Lower leg skin (tissue), 3 donors: Measurements from ENCODE around the gene TAAR2.

Experiments
- POLR2A ChIP-seq, 2 donors: fragments of 450-650 bp; IDR thresholded peaks; one replicate each; pipeline ENCODE4 v1.6.1; 2016 to 2017; ENCODE audit warnings: antibody characterized with exemption in 2 of 2, mild to moderate bottlenecking in 1 of 2, moderate library complexity in 1 of 2
- TF ChIP-seq, protein P1 (sequence below), 3 donors: fragments of 450-650 bp; IDR thresholded peaks; one replicate each; pipeline ENCODE4 v1.5.1; 2016; ENCODE audit warnings: antibody characterized with exemption in 3 of 3, mild to moderate bottlenecking in 3 of 3, moderate library complexity in 2 of 3

DNA sequence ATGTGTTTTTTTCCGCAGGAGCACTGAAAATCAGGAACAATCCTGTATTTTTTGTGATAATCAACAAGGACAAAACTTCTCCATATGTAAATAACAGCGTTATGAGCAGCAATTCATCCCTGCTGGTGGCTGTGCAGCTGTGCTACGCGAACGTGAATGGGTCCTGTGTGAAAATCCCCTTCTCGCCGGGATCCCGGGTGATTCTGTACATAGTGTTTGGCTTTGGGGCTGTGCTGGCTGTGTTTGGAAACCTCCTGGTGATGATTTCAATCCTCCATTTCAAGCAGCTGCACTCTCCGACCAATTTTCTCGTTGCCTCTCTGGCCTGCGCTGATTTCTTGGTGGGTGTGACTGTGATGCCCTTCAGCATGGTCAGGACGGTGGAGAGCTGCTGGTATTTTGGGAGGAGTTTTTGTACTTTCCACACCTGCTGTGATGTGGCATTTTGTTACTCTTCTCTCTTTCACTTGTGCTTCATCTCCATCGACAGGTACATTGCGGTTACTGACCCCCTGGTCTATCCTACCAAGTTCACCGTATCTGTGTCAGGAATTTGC, 53.8 kb downstream of the TAAR2 start, which contains the start of gene TAAR6:
- TF ChIP-seq, protein P1, sequence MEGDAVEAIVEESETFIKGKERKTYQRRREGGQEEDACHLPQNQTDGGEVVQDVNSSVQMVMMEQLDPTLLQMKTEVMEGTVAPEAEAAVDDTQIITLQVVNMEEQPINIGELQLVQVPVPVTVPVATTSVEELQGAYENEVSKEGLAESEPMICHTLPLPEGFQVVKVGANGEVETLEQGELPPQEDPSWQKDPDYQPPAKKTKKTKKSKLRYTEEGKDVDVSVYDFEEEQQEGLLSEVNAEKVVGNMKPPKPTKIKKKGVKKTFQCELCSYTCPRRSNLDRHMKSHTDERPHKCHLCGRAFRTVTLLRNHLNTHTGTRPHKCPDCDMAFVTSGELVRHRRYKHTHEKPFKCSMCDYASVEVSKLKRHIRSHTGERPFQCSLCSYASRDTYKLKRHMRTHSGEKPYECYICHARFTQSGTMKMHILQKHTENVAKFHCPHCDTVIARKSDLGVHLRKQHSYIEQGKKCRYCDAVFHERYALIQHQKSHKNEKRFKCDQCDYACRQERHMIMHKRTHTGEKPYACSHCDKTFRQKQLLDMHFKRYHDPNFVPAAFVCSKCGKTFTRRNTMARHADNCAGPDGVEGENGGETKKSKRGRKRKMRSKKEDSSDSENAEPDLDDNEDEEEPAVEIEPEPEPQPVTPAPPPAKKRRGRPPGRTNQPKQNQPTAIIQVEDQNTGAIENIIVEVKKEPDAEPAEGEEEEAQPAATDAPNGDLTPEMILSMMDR (IDR thresholded peaks at IDR 0.05) = no peak
- no peak for TF ChIP-seq POLR2A (IDR thresholded peaks at IDR 0.05)
